ENCODE results near the gene CYB5A. TPM values are rescaled to one million over a fixed set of nuclear protein-coding genes. Genes with fewer than 3 reads are reported as not detected.

CYB5A gene
- polyA plus RNA-seq, 1 of the 3 experiments (the other 2 are of a cell fraction) = 42.1 TPM

- Histone ChIP-seq H3K4me2 (no peak overlapping the region), H3K27ac (ENCODE audit: low read depth in 2 of 2, low read length in 1 of 2) (no peak overlapping the region), H3K9ac (no peak overlapping the region), H4K20me1 (ENCODE audit: insufficient read depth) (no peaks in the 10 kb centered on the region), H3K36me3 (replicated peaks in 1 of 2; ENCODE audit: control insufficient read depth in 1 of 2, insufficient read depth in 2 of 2, low read length in 1 of 2) (no peaks in the 10 kb centered on the region), H2AFZ (ENCODE audit: low read depth) (no peak overlapping the region), H3F3A (replicated peaks; ENCODE audit: insufficient read depth) (no peaks in the 10 kb centered on the region), H3K9me2 (no peaks in the 10 kb centered on the region), H3K79me2 (ENCODE audit: insufficient read depth) (no peaks in the 10 kb centered on the region), H3K4me3 (ENCODE audit: low read depth in 2 of 2, low read length in 1 of 2) (no peak overlapping the region), H3K4me1 (ENCODE audit: control insufficient read depth in 1 of 2, insufficient read depth in 2 of 2, low read depth in 1 of 2, low read length in 1 of 2) (peaks cover 6% of the 10 kb centered on the region in 2 experiments; a peak in 3 of 4 replicates), H3K9me3 (no peaks in the 10 kb centered on the region), H3K27me3 (ENCODE audit: insufficient read depth) (no peaks in the 10 kb centered on the region)
- POLR2A ChIA-PET = no interaction called here
- no peak for DNase-seq
- 86% methylated on average over 6 of the region's 6 CpGs for WGBS (ENCODE audit: low lambda C conversion rate)
- CTCF ChIA-PET = interaction anchor here (1.4 kb wide), 1 partner anchor 50 kb away, joined by 3 read pairs; no protein-coding TSS in a partner anchor
- TF ChIP-seq NRF1 (IDR thresholded peaks at IDR 0.05; ENCODE audit: low read depth, low read length) (no peak), RXRA (IDR thresholded peaks at IDR 0.05; ENCODE audit: borderline replicate concordance, low read depth) (no peak), SIN3A (IDR thresholded peaks at IDR 0.05; ENCODE audit: borderline replicate concordance, low read depth, low read length) (no peak), FOSL2 (IDR thresholded peaks at IDR 0.05; ENCODE audit: borderline replicate concordance, low read depth) (no peak), USF1 (IDR thresholded peaks at IDR 0.05; ENCODE audit: borderline replicate concordance, low read depth) (no peak), RCOR1 (IDR thresholded peaks at IDR 0.05; ENCODE audit: low read length) (no peak), SMC3 (IDR thresholded peaks at IDR 0.05; ENCODE audit: low read depth, low read length) (no peak), RAD21 (IDR thresholded peaks at IDR 0.05; ENCODE audit: low read length) (no peak), TAF1 (IDR thresholded peaks at IDR 0.05; ENCODE audit: borderline replicate concordance, low read depth, low read length) (no peak), FOXJ3 (CRISPR knock-in tag; IDR thresholded peaks at IDR 0.05) (no peak), JUND (IDR thresholded peaks at IDR 0.05) (no peak), NFIC (IDR thresholded peaks at IDR 0.05; ENCODE audit: borderline replicate concordance) (no peak), TCF12 (IDR thresholded peaks at IDR 0.05) (no peak), ZBTB33 (IDR thresholded peaks at IDR 0.05; ENCODE audit: borderline replicate concordance, low read depth) (no peak), EZH2phosphoT487 (IDR thresholded peaks at IDR 0.05; ENCODE audit: borderline replicate concordance, low read depth) (no peak)
- TF ChIP-seq, protein P1, sequence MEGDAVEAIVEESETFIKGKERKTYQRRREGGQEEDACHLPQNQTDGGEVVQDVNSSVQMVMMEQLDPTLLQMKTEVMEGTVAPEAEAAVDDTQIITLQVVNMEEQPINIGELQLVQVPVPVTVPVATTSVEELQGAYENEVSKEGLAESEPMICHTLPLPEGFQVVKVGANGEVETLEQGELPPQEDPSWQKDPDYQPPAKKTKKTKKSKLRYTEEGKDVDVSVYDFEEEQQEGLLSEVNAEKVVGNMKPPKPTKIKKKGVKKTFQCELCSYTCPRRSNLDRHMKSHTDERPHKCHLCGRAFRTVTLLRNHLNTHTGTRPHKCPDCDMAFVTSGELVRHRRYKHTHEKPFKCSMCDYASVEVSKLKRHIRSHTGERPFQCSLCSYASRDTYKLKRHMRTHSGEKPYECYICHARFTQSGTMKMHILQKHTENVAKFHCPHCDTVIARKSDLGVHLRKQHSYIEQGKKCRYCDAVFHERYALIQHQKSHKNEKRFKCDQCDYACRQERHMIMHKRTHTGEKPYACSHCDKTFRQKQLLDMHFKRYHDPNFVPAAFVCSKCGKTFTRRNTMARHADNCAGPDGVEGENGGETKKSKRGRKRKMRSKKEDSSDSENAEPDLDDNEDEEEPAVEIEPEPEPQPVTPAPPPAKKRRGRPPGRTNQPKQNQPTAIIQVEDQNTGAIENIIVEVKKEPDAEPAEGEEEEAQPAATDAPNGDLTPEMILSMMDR (IDR thresholded peaks at IDR 0.05) = no peak
- TF ChIP-seq, protein P2, sequence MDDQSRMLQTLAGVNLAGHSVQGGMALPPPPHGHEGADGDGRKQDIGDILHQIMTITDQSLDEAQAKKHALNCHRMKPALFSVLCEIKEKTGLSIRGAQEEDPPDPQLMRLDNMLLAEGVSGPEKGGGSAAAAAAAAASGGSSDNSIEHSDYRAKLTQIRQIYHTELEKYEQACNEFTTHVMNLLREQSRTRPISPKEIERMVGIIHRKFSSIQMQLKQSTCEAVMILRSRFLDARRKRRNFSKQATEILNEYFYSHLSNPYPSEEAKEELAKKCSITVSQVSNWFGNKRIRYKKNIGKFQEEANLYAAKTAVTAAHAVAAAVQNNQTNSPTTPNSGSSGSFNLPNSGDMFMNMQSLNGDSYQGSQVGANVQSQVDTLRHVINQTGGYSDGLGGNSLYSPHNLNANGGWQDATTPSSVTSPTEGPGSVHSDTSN (IDR thresholded peaks at IDR 0.05) = no peak
Observed at GRCh38 chr18:74248189-74248588, 43.6 kb downstream of the CYB5A start.
